Fibroblast of upper back skin (primary cell): ENCODE data around the gene THTPA.
"Not testable (repeated sequence)": the region's sequence is repeated elsewhere in the genome, so short reads cannot be mapped to it uniquely, and the experiment has no call there.

ENCODE experiments used
- DNase-seq: peaks from one replicate; pipeline ENCODE4 v3.0.0-alpha.2; 2013

The THTPA gene

GRCh38 chr14:23584527-23585203 lies 28.6 kb downstream of the THTPA start:
- not testable (repeated sequence) for DNase-seq

GRCh38 chr14:23588884-23589598 lies 33.0 kb downstream of the THTPA start:
- peak; percentile 89 for DNase-seq

- no peak for DNase-seq
Observed at GRCh38 chr14:23589606-23590005, 33.5 kb downstream of the THTPA start.

GRCh38 chr14:23590198-23590597 lies 34.1 kb downstream of the THTPA start:
- DNase-seq, result no peak

GRCh38 chr14:23594191-23594590 lies 38.1 kb downstream of the THTPA start:
- DNase-seq, result not testable (repeated sequence)

GRCh38 chr14:23600322-23600707 lies 44.2 kb downstream of the THTPA start:
- no peak for DNase-seq

GRCh38 chr14:23600806-23601205 lies 44.7 kb downstream of the THTPA start:
- no peak for DNase-seq

- DNase-seq, result no peak
Observed at GRCh38 chr14:23601424-23601823, 45.4 kb downstream of the THTPA start.

GRCh38 chr14:23601845-23602180 lies 45.7 kb downstream of the THTPA start:
- DNase-seq, result no peak

GRCh38 chr14:23602181-23603095 lies 46.4 kb downstream of the THTPA start:
- no peak for DNase-seq

GRCh38 chr14:23603103-23603502 lies 47.0 kb downstream of the THTPA start:
- DNase-seq, result no peak

- DNase-seq, result no peak
Observed at GRCh38 chr14:23604148-23604547, 48.1 kb downstream of the THTPA start.

- DNase-seq, result no peak
Observed at GRCh38 chr14:23604675-23605170, 48.7 kb downstream of the THTPA start.

GRCh38 chr14:23605931-23606585 lies 50.0 kb downstream of the THTPA start:
- DNase-seq, result no peak

GRCh38 chr14:23608454-23608853 lies 52.4 kb downstream of the THTPA start:
- no peak for DNase-seq

GRCh38 chr14:23609001-23609400 lies 52.9 kb downstream of the THTPA start:
- no peak for DNase-seq

- DNase-seq, result not testable (repeated sequence)
Observed at GRCh38 chr14:23609411-23610089, 53.5 kb downstream of the THTPA start.
